Coronary artery (tissue), 2 donors: ENCODE results near the gene ST6GALNAC3.

ENCODE experiments used
- DNase-seq: peaks from one replicate; pipeline ENCODE4 v3.0.0-alpha.2; 2017; ENCODE audit warnings: low spot score
- H3K27ac ChIP-seq, 2 donors: fragments of 200-600 bp; sonication (generic); one replicate each; pipeline ENCODE4 v1.5.1; 2016 to 2019
- H3K4me3 ChIP-seq: fragments of 200-600 bp; sonication (generic); 2 replicates; pipeline ENCODE4 v1.5.1; 2016; ENCODE audit warnings: mild to moderate bottlenecking, moderate library complexity
- CTCF ChIP-seq: fragments of 200-600 bp; sonication (generic); IDR thresholded peaks from one replicate; pipeline ENCODE4 v1.5.1; 2019; ENCODE audit warnings: antibody characterized with exemption

Gene ST6GALNAC3

GRCh38 chr1:76354236-76354635 is 279.7 kb downstream of the ST6GALNAC3 start:
- no peak overlapping the region for H3K4me3 ChIP-seq
- DNase-seq = no peak
- H3K27ac ChIP-seq = no peak overlapping the region
- TF ChIP-seq CTCF = no peak

- no peak for DNase-seq
- Histone ChIP-seq H3K4me3 (no peak overlapping the region), H3K27ac (no peak overlapping the region)
- TF ChIP-seq CTCF = no peak
These were observed 292.2 kb downstream of the ST6GALNAC3 start for GRCh38 chr1:76366726-76367125.

- no peak for TF ChIP-seq CTCF
- Histone ChIP-seq H3K4me3 (no peak overlapping the region), H3K27ac (no peak overlapping the region)
- DNase-seq = no peak
These were observed 297.4 kb downstream of the ST6GALNAC3 start for GRCh38 chr1:76371941-76372340.

- no peak overlapping the region for H3K4me3 ChIP-seq
- no peak for TF ChIP-seq CTCF
- no peak for DNase-seq
- H3K27ac ChIP-seq = no peak overlapping the region
These were observed 299.5 kb downstream of the ST6GALNAC3 start for GRCh38 chr1:76374086-76374485.

- H3K4me3 ChIP-seq = no peak overlapping the region
- DNase-seq = no peak
- H3K27ac ChIP-seq = no peak overlapping the region
- TF ChIP-seq CTCF = no peak
These were observed 302.7 kb downstream of the ST6GALNAC3 start for GRCh38 chr1:76377247-76377646.

GRCh38 chr1:76379506-76379905 is 305.0 kb downstream of the ST6GALNAC3 start:
- H3K4me3 ChIP-seq = no peak overlapping the region
- DNase-seq = no peak
- no peak for TF ChIP-seq CTCF
- H3K27ac ChIP-seq = no peak overlapping the region

- Histone ChIP-seq H3K4me3 (no peak overlapping the region), H3K27ac (no peak overlapping the region)
- DNase-seq = no peak
- no peak for TF ChIP-seq CTCF
These were observed 307.0 kb downstream of the ST6GALNAC3 start for GRCh38 chr1:76381450-76382097.
